GM12878 (cell line): ENCODE results near the gene OAS1. TPM values are rescaled to one million over a fixed set of nuclear protein-coding genes. Genes with fewer than 3 reads are reported as not detected.

Experiments used
- ATAC-seq: fragments of 200-7000 bp; cut with Tn5 transposase; 3 replicates; pipeline ENCODE4 v1.9.1; 2020; ENCODE audit warnings: mild to moderate bottlenecking, moderate library complexity
- BruUV-seq: library from RNA; stranded (reverse); fragments of 400-500 nt; replicated peaks from 2 replicates; lab custom pipeline; 2021; lab: Mats Ljungman, UMichigan
- CTCF ChIA-PET: fragments of 300-600 bp; sonication (Branson Sonifier 250); formaldehyde crosslinking; extraction: SDS; loops from one replicate; lab custom pipeline; 2021; ENCODE audit warnings: inconsistent platforms; lab: Yijun Ruan, JAX
- POLR2A ChIA-PET: fragments of 350-600 bp; formaldehyde crosslinking; extraction: SDS; loops from one replicate; lab custom pipeline; 2021; ENCODE audit warnings: inconsistent platforms; lab: Charles Lee
- RAD21 ChIA-PET: fragments of 300-600 bp; sonication (Branson Sonifier 250); formaldehyde crosslinking; loops from one replicate; lab custom pipeline; 2023; ENCODE audit warnings: antibody characterized with exemption; ENCODE audit not compliant: unreplicated experiment; lab: Charles Lee
- SMC1A ChIA-PET: fragments of 300-600 bp; sonication (Branson Sonifier 250); formaldehyde crosslinking; loops from one replicate; lab custom pipeline; 2023; ENCODE audit not compliant: unreplicated experiment, uncharacterized antibody; lab: Charles Lee
- DNase-seq: peaks from one replicate; pipeline ENCODE4 v3.0.0-alpha.2; 2011; ENCODE audit warnings: low read depth, low spot score
- FAIRE-seq: peaks from 3 replicates; lab custom pipeline; 2011; peaks lifted over from hg19 to GRCh38; lab: Jason Lieb, UNC
- H2AFZ ChIP-seq: 2 replicates; pipeline ENCODE4 v1.6.0; 2011; ENCODE audit warnings: low read depth, low read length, control low read depth; ENCODE audit not compliant: control insufficient read depth
- H3K27ac ChIP-seq: 2 replicates; pipeline ENCODE4 v1.5.1; 2011; ENCODE audit warnings: control low read depth; ENCODE audit not compliant: control insufficient read depth, insufficient read depth
- H3K27me3 ChIP-seq, 2 experiments: replicated peaks in 1 of 2; 2 replicates each; pipeline versions ENCODE4 v1.6.0 to v1.6.1; 2011; ENCODE audit warnings: low read length in 1 of 2; ENCODE audit not compliant: control insufficient read depth in 2 of 2, insufficient read depth in 2 of 2
- H3K36me3 ChIP-seq, 2 experiments: 2 replicates each; pipeline ENCODE4 v1.5.1; 2011; ENCODE audit warnings: low read length in 1 of 2; ENCODE audit not compliant: control insufficient read depth in 2 of 2, insufficient read depth in 2 of 2
- H3K4me1 ChIP-seq: 2 replicates; pipeline ENCODE4 v1.6.1; 2011; ENCODE audit warnings: mild to moderate bottlenecking, low read length, moderate library complexity, mixed read lengths; ENCODE audit not compliant: control insufficient read depth, insufficient read depth
- H3K4me2 ChIP-seq: 2 replicates; pipeline ENCODE4 v1.6.0; 2011; ENCODE audit warnings: control low read depth; ENCODE audit not compliant: control insufficient read depth, insufficient read depth
- H3K4me3 ChIP-seq: fragments of 200-600 bp; sonication (generic); 2 replicates; pipeline ENCODE4 v1.5.1; 2016
- H3K79me2 ChIP-seq: 2 replicates; pipeline ENCODE4 v1.6.0; 2011; ENCODE audit warnings: low read length; ENCODE audit not compliant: control insufficient read depth, insufficient read depth
- H3K9ac ChIP-seq: 2 replicates; pipeline ENCODE4 v1.8.0; 2011; ENCODE audit warnings: low read length, control low read depth, mixed read lengths; ENCODE audit not compliant: control insufficient read depth, insufficient read depth
- H3K9me3 ChIP-seq: replicated peaks from 3 replicates; pipeline ENCODE4 v1.5.1; 2011; ENCODE audit warnings: mild to moderate bottlenecking, low read length; ENCODE audit not compliant: control insufficient read depth, insufficient read depth
- H4K20me1 ChIP-seq: 2 replicates; pipeline ENCODE4 v1.6.0; 2011; ENCODE audit not compliant: control insufficient read depth, insufficient read depth
- BACH1 ChIP-seq: fragments of 450-650 bp; IDR thresholded peaks from 2 replicates; pipeline ENCODE4 v1.6.1; 2017; ENCODE audit warnings: mild to moderate bottlenecking, borderline replicate concordance
- MAX ChIP-seq: IDR thresholded peaks from 2 replicates; pipeline ENCODE4 v1.6.1; 2012; ENCODE audit warnings: low read depth, low read length, improper control_type of control experiment
- MEF2B ChIP-seq: fragments of 450-650 bp; IDR thresholded peaks from 2 replicates; pipeline ENCODE4 v1.6.1; 2018; ENCODE audit warnings: mild to moderate bottlenecking, moderate library complexity; ENCODE audit not compliant: partially characterized antibody, poor library complexity, severe bottlenecking
- PAX5 ChIP-seq: IDR thresholded peaks from 2 replicates; pipeline ENCODE4 v1.6.1; 2011; ENCODE audit warnings: low read depth, low read length, borderline replicate concordance
- PBX3 ChIP-seq: IDR thresholded peaks from 2 replicates; pipeline ENCODE4 v1.6.1; 2011; ENCODE audit warnings: mild to moderate bottlenecking, low read depth, low read length, moderate library complexity; ENCODE audit not compliant: insufficient replicate concordance
- PRDM15 ChIP-seq: fragments of 450-650 bp; formaldehyde crosslinking; IDR thresholded peaks from 2 replicates; pipeline ENCODE4 v1.4.0; 2020; ENCODE audit warnings: mild to moderate bottlenecking, moderate library complexity
- ZBTB33 ChIP-seq: fragments of 450-650 bp; IDR thresholded peaks from 2 replicates; pipeline ENCODE4 v1.6.1; 2017; ENCODE audit warnings: mild to moderate bottlenecking
- WGBS: methylation state at CpG from one replicate; pipeline ENCODE4 v1.1.6; 2016; ENCODE audit warnings: low lambda C conversion rate; ENCODE audit not compliant: insufficient replicate concordance, insufficient coverage; ENCODE audit errors: missing lambda C conversion rate; 5-methylcytosine and 5-hydroxymethylcytosine counted together
- in situ Hi-C: fragments of 300-500 bp; cut with MboI; formaldehyde crosslinking; loops from 9 replicates; pipeline ENCODE4 v1.14.3; 2018; ENCODE audit warnings: mixed read lengths
- intact Hi-C: fragments of 100-400 bp; cut with micrococcal nuclease; formaldehyde crosslinking; loops from one replicate; pipeline ENCODE4 v1.14.2; 2022; ENCODE audit not compliant: unreplicated experiment
- polyA plus RNA-seq, 11 experiments: library from polyadenylated mRNA; depleted of rRNA in 4 of 11; unstranded in 6 of 11; stranded (reverse) in 5 of 11; fragments of >200 nt; fragmentation: Nextera tagmentation in 4 of 11; fragmentation: Illumina TruSeq in 1 of 11; extraction: Ambion mirVana in 4 of 11; extraction: Trizol in 1 of 11; gene quantifications; 1 replicate in 1 of 11; 2 replicates in 10 of 11; pipeline versions ENCODE4 v1.2.1 to v1.2.3, GENCODE V29; 2011 to 2016; ENCODE audit warnings: inconsistent platforms in 2 of 11, missing spikeins in 2 of 11, low read depth in 1 of 11
- total RNA-seq, 4 experiments: library from RNA; depleted of rRNA in 3 of 4; stranded (reverse); fragments of >200 nt in 3 of 4; fragmentation: Illumina TruSeq in 1 of 4; extraction: Trizol in 1 of 4; gene quantifications; 2 replicates each; pipeline versions ENCODE4 v1.2.1 to v1.2.3, GENCODE V29; 2013 to 2021
- TF ChIP-seq, protein P1 (sequence below): fragments of 450-650 bp; formaldehyde crosslinking; IDR thresholded peaks from 2 replicates; pipeline ENCODE4 v1.4.0; 2022; ENCODE audit warnings: mild to moderate bottlenecking, moderate library complexity

Gene OAS1
- total and polyA plus RNA-seq, 10 of the 15 experiments (the other 5 are each of a cell fraction or from before 2014, with no cell fraction given): 44.7 to 287 (median 64.3) TPM

GRCh38 chr12:112948806-112949205 lies 42.0 kb downstream of the OAS1 start:
- Histone ChIP-seq H3K36me3 (peaks cover 0 to 12% of the 10 kb centered on the region in 2 experiments; a peak in 2 of 4 replicates), H3K9me3 (no peaks in the 10 kb centered on the region), H3K4me3 (no peak overlapping the region), H2AFZ (no peak overlapping the region), H3K4me2 (no peak overlapping the region), H3K79me2 (no peaks in the 10 kb centered on the region), H3K27me3 (no peaks in the 10 kb centered on the region), H3K4me1 (no peaks in the 10 kb centered on the region), H3K27ac (no peak overlapping the region), H3K9ac (no peak overlapping the region), H4K20me1 (no peaks in the 10 kb centered on the region)
- intact Hi-C loops: no loop called here
- no TSS peak for BruUV-seq
- TF ChIP-seq MEF2B: no peak
- TF ChIP-seq PRDM15 (CRISPR knock-in tag): no peak
- no peak for TF ChIP-seq PBX3
- no peak for TF ChIP-seq BACH1
- TF ChIP-seq MAX: no peak
- TF ChIP-seq PAX5: no peak
- TF ChIP-seq, protein P1, sequence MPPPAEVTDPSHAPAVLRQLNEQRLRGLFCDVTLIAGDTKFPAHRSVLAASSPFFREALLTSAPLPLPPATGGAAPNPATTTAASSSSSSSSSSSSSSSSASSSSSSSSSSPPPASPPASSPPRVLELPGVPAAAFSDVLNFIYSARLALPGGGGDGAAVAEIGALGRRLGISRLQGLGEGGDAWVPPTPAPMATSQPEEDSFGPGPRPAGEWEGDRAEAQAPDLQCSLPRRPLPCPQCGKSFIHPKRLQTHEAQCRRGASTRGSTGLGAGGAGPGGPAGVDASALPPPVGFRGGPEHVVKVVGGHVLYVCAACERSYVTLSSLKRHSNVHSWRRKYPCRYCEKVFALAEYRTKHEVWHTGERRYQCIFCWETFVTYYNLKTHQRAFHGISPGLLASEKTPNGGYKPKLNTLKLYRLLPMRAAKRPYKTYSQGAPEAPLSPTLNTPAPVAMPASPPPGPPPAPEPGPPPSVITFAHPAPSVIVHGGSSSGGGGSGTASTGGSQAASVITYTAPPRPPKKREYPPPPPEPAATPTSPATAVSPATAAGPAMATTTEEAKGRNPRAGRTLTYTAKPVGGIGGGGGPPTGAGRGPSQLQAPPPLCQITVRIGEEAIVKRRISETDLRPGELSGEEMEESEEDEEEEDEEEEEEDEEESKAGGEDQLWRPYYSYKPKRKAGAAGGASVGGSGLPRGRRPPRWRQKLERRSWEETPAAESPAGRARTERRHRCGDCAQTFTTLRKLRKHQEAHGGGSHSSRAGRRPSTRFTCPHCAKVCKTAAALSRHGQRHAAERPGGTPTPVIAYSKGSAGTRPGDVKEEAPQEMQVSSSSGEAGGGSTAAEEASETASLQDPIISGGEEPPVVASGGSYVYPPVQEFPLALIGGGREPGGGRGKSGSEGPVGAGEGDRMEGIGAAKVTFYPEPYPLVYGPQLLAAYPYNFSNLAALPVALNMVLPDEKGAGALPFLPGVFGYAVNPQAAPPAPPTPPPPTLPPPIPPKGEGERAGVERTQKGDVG (CRISPR knock-in tag): no peak
- TF ChIP-seq ZBTB33: no peak
- FAIRE-seq: no peak
- DNase-seq: no peak
- 75% methylated on average over 7 of the region's 7 CpGs for WGBS
- ChIA-PET CTCF (interaction anchor here (0.8 to 1.6 kb wide), 2 partner anchors 44 to 48 kb away, joined by 3 to 4 read pairs; no protein-coding TSS in a partner anchor), POLR2A (no interaction called here), SMC1A (interaction anchor here (1.0 to 1.2 kb wide), 2 partner anchors 29 to 50 kb away, joined by 3 read pairs; partner anchors contain the start of gene OAS2), RAD21 (interaction anchor here (0.6 kb wide), 1 partner anchor 40 kb away, joined by 3 read pairs; no protein-coding TSS in a partner anchor)
- no peak for ATAC-seq
- in situ Hi-C loops: no loop called here
